HCT116 (cell line): ENCODE measurements around the gene HDAC10. TPM values are rescaled to one million over a fixed set of nuclear protein-coding genes. Genes with fewer than 3 reads are reported as not detected.

Experiments used
- ATAC-seq: fragments of 200-7000 bp; cut with Tn5 transposase; 2 replicates; pipeline ENCODE4 v1.9.1; 2020; ENCODE audit warnings: mild to moderate bottlenecking, moderate library complexity
- BruUV-seq: library from RNA; stranded (reverse); fragments of 400-500 nt; replicated peaks from 2 replicates; lab custom pipeline; 2021; lab: Mats Ljungman, UMichigan
- CTCF ChIA-PET: fragments of 300-600 bp; sonication (Branson Sonifier 250); formaldehyde crosslinking; loops from one replicate; lab custom pipeline; 2021; ENCODE audit warnings: antibody characterized with exemption; lab: Charles Lee
- POLR2A ChIA-PET: fragments of 300-600, 350-600 bp; sonication (Branson Sonifier 250); formaldehyde crosslinking; loops from one replicate; lab custom pipeline; 2021; ENCODE audit warnings: antibody characterized with exemption; lab: Charles Lee
- RAD21 ChIA-PET, 2 experiments: fragments of 300-600 bp; sonication (Branson Sonifier 250); formaldehyde crosslinking; loops; one replicate each; lab custom pipeline; 2023; ENCODE audit warnings: low total read pairs in 2 of 2; ENCODE audit not compliant: uncharacterized antibody in 2 of 2, unreplicated experiment in 2 of 2, low non-redundant PET in 1 of 2; lab: Charles Lee
- DNase-seq: peaks from one replicate; pipeline ENCODE4 v3.0.0-alpha.2; 2010; ENCODE audit warnings: low read depth, low spot score
- H2AFZ ChIP-seq: fragments of 200-600 bp; shearing (Covaris generic), sonication (generic); 2 replicates; pipeline ENCODE4 v1.6.1; 2017; ENCODE audit warnings: low read depth, mixed run types, mixed read lengths, antibody characterized with exemption, low read length; ENCODE audit not compliant: poor library complexity, severe bottlenecking
- H3K27ac ChIP-seq: 2 replicates; pipeline ENCODE4 v1.5.1; 2012; ENCODE audit warnings: low read depth, low read length
- H3K27me3 ChIP-seq: fragments of 200-600 bp; sonication (generic); 2 replicates; pipeline ENCODE4 v1.6.1; 2016; ENCODE audit warnings: mixed run types, low read length, mixed read lengths; ENCODE audit not compliant: insufficient read depth
- H3K36me3 ChIP-seq, 2 experiments: fragments of 200-500 bp in 1 of 2; fragments of 200-600 bp in 1 of 2; sonication (Bioruptor generic) in 1 of 2; sonication (generic) in 1 of 2; 2 replicates each; pipeline versions ENCODE4 v1.5.1 to v1.6.1; 2014 to 2016; ENCODE audit warnings: low read length in 2 of 2, inconsistent platforms in 1 of 2, mixed read lengths in 1 of 2, mixed run types in 1 of 2; ENCODE audit not compliant: insufficient read depth in 2 of 2, control insufficient read depth in 1 of 2
- H3K4me1 ChIP-seq, 2 experiments: fragments of 200-600 bp in 1 of 2; sonication (generic) in 1 of 2; 2 replicates each; pipeline versions ENCODE4 v1.5.1 to v1.6.1; 2012 to 2017; ENCODE audit warnings: low read length in 2 of 2, inconsistent platforms in 1 of 2, mild to moderate bottlenecking in 1 of 2, mixed read lengths in 1 of 2, mixed run types in 1 of 2, moderate library complexity in 1 of 2; ENCODE audit not compliant: insufficient read depth in 2 of 2, control insufficient read depth in 1 of 2
- H3K4me2 ChIP-seq: fragments of 200-600 bp; sonication (generic); 2 replicates; pipeline ENCODE4 v1.6.1; 2017; ENCODE audit warnings: mixed run types, low read length, mixed read lengths
- H3K4me3 ChIP-seq, 2 experiments: fragments of 200-600 bp in 1 of 2; sonication (generic) in 1 of 2; replicated peaks in 1 of 2; 2 replicates each; pipeline ENCODE4 v1.5.1; 2011 to 2016; ENCODE audit warnings: low read length in 2 of 2, control low read depth in 1 of 2, low read depth in 1 of 2, mild to moderate bottlenecking in 1 of 2, mixed read lengths in 1 of 2, mixed run types in 1 of 2
- H3K79me2 ChIP-seq: fragments of 200-600 bp; sonication (generic); 2 replicates; pipeline ENCODE4 v1.6.1; 2017; ENCODE audit warnings: mild to moderate bottlenecking, mixed run types, low read length, moderate library complexity, mixed read lengths; ENCODE audit not compliant: insufficient read depth
- H3K9ac ChIP-seq: fragments of 200-600 bp; sonication (generic); 2 replicates; pipeline ENCODE4 v1.6.1; 2016; ENCODE audit warnings: low read length, mixed read lengths
- H3K9me2 ChIP-seq: fragments of 200-600 bp; sonication (generic), shearing (Covaris generic); 2 replicates; pipeline ENCODE4 v1.6.1; 2017; ENCODE audit warnings: mixed run types, mild to moderate bottlenecking, moderate library complexity; ENCODE audit not compliant: insufficient read depth
- H3K9me3 ChIP-seq, 2 experiments: fragments of 200-500 bp in 1 of 2; fragments of 200-600 bp in 1 of 2; sonication (Bioruptor generic) in 1 of 2; sonication (generic) in 1 of 2; 2 replicates each; pipeline ENCODE4 v1.6.1; 2014 to 2017; ENCODE audit warnings: low read length in 2 of 2, mixed read lengths in 2 of 2, inconsistent platforms in 1 of 2, low read depth in 1 of 2, mild to moderate bottlenecking in 1 of 2, mixed run types in 1 of 2, moderate library complexity in 1 of 2; ENCODE audit not compliant: control insufficient read depth in 1 of 2, insufficient read depth in 1 of 2
- H4K20me1 ChIP-seq: fragments of 200-600 bp; sonication (generic), shearing (Covaris generic); 2 replicates; pipeline ENCODE4 v1.6.1; 2017; ENCODE audit warnings: mixed run types, mild to moderate bottlenecking, moderate library complexity; ENCODE audit not compliant: insufficient read depth
- CBX3 ChIP-seq: IDR thresholded peaks from 2 replicates; pipeline ENCODE4 v1.6.1; 2012; ENCODE audit warnings: low read depth
- CEBPB ChIP-seq: IDR thresholded peaks from 2 replicates; pipeline ENCODE4 v1.6.1; 2012; ENCODE audit warnings: low read depth
- CTCF ChIP-seq, 3 experiments: fragments of 200-600 bp in 1 of 3; sonication (generic) in 1 of 3; IDR thresholded peaks in 2 of 3; conservative IDR thresholded peaks in 1 of 3; 2 replicates each; pipeline ENCODE4 v1.5.1; 2012 to 2017; ENCODE audit warnings: low read depth in 2 of 3, low read length in 2 of 3, antibody characterized with exemption in 1 of 3, borderline replicate concordance in 1 of 3, control low read depth in 1 of 3, mild to moderate bottlenecking in 1 of 3, mixed read lengths in 1 of 3, mixed run types in 1 of 3, moderate library complexity in 1 of 3; ENCODE audit not compliant: insufficient read depth in 1 of 3
- EGR1 ChIP-seq: IDR thresholded peaks from 2 replicates; pipeline ENCODE4 v1.6.1; 2012; ENCODE audit warnings: low read depth
- ELF1 ChIP-seq: IDR thresholded peaks from 2 replicates; pipeline ENCODE4 v1.6.1; 2012; ENCODE audit warnings: low read depth, borderline replicate concordance
- EZH2 ChIP-seq: fragments of 200-600 bp; sonication (generic); IDR thresholded peaks from 2 replicates; pipeline ENCODE4 v1.6.1; 2017; ENCODE audit warnings: antibody characterized with exemption, mixed run types
- FOSL1 ChIP-seq: IDR thresholded peaks from 2 replicates; pipeline ENCODE4 v1.6.1; 2012; ENCODE audit warnings: low read depth
- JUND ChIP-seq: IDR thresholded peaks from 2 replicates; pipeline ENCODE4 v1.6.1; 2012
- POLR2A ChIP-seq: IDR thresholded peaks from 2 replicates; pipeline ENCODE4 v1.7.0; 2011; ENCODE audit warnings: borderline replicate concordance; ENCODE audit not compliant: insufficient read depth, insufficient read length; ENCODE audit errors: extremely low read depth
- POLR2AphosphoS5 ChIP-seq: IDR thresholded peaks from 2 replicates; pipeline ENCODE4 v1.6.1; 2011; ENCODE audit warnings: mild to moderate bottlenecking, low read depth, low read length, moderate library complexity
- RAD21 ChIP-seq: IDR thresholded peaks from 2 replicates; pipeline ENCODE4 v1.6.1; 2012; ENCODE audit warnings: low read depth, mild to moderate bottlenecking
- SP1 ChIP-seq: IDR thresholded peaks from 2 replicates; pipeline ENCODE4 v1.6.1; 2012; ENCODE audit warnings: low read depth
- TCF7L2 ChIP-seq: IDR thresholded peaks from 2 replicates; pipeline ENCODE4 v1.7.0; 2011; ENCODE audit warnings: borderline replicate concordance, inconsistent platforms; ENCODE audit not compliant: insufficient read depth, insufficient read length; ENCODE audit errors: extremely low read depth
- ZFX ChIP-seq: fragments of 450-650 bp; IDR thresholded peaks from 2 replicates; pipeline ENCODE4 v1.6.1; 2017
- ZNF274 ChIP-seq: fragments of 200-500 bp; sonication (Bioruptor generic); IDR thresholded peaks from 2 replicates; pipeline ENCODE4 v1.6.1; 2014; ENCODE audit warnings: mild to moderate bottlenecking, low read depth, low read length, inconsistent platforms
- intact Hi-C: fragments of 100-400 bp; cut with micrococcal nuclease; formaldehyde crosslinking; loops from 2 replicates; pipeline ENCODE4 v1.10.0; 2022
- total RNA-seq: library from RNA; stranded (reverse); gene quantifications from one replicate; pipeline ENCODE4 v1.2.1, GENCODE V29; 2021; ENCODE audit not compliant: unreplicated experiment
- TF ChIP-seq, protein P1 (sequence below): IDR thresholded peaks from 2 replicates; pipeline ENCODE4 v1.6.1; 2012

Gene HDAC10
- total RNA-seq, 1 experiment from 2014 or later = 67.5 TPM

- no peak for TF ChIP-seq ZNF274
- TF ChIP-seq JUND = no peak
- no peak for TF ChIP-seq ZFX
- TF ChIP-seq, protein P1, sequence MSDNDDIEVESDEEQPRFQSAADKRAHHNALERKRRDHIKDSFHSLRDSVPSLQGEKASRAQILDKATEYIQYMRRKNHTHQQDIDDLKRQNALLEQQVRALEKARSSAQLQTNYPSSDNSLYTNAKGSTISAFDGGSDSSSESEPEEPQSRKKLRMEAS = no peak
- no peak for TF ChIP-seq CBX3
- TF ChIP-seq TCF7L2 = no peak
- no peak for TF ChIP-seq POLR2A
- no peak for TF ChIP-seq SP1
- TF ChIP-seq EGR1 = no peak
- TF ChIP-seq CEBPB = no peak
- TF ChIP-seq EZH2 = no peak
- TF ChIP-seq POLR2AphosphoS5 = no peak
- TF ChIP-seq CTCF (IDR thresholded peaks at IDR 0.05 in 2 of 3, conservative IDR thresholded peaks at IDR 0.05 in 1 of 3; ENCODE audit: borderline replicate concordance in 1 of 3, insufficient read depth in 1 of 3, low read depth in 2 of 3, low read length in 2 of 3) = no peak
- no peak for TF ChIP-seq ELF1
- TF ChIP-seq RAD21 = no peak
- TF ChIP-seq FOSL1 = no peak
- TF ChIP-seq, all 23 proteins: peak for 0
- no peak overlapping the region; the same call in 1 of the 2 replicates for H3K27ac ChIP-seq
- H2AFZ ChIP-seq = no peak overlapping the region
- H3K4me1 ChIP-seq = peaks cover 9 to 19% of the 10 kb centered on the region in 2 experiments; a peak in 3 of 4 replicates
- H3K79me2 ChIP-seq = peaks cover 20% of the 10 kb centered on the region
- peaks cover 0 to 6% of the 10 kb centered on the region in 2 experiments; a peak in 1 of 4 replicates for H3K9me3 ChIP-seq
- DNase-seq (no peak), ATAC-seq (no peak)
- no peak overlapping the region for H3K4me2 ChIP-seq
- no peak overlapping the region for H3K9ac ChIP-seq
- no peaks in the 10 kb centered on the region for H3K27me3 ChIP-seq
- H3K36me3 ChIP-seq = peaks cover 2 to 14% of the 10 kb centered on the region in 2 experiments; a peak in 3 of 4 replicates
- no peak overlapping the region for H3K4me3 ChIP-seq
- no peaks in the 10 kb centered on the region for H3K9me2 ChIP-seq
- CTCF ChIA-PET = interaction anchor here (1.7 kb wide), 1 partner anchor 8 kb away, joined by 4 read pairs; no protein-coding TSS in a partner anchor
- BruUV-seq = no TSS peak
- POLR2A ChIA-PET = no interaction called here
- intact Hi-C loops = no loop called here
- RAD21 ChIA-PET = no interaction called here
- H4K20me1 ChIP-seq = no peaks in the 10 kb centered on the region
These were observed 52.4 kb downstream of the HDAC10 start for GRCh38 chr22:50198624-50199017.
